ENCODE data around the gene TMEM208. TPM values are rescaled to one million over a fixed set of nuclear protein-coding genes. Genes with fewer than 3 reads are reported as not detected.

TMEM208 gene
- total and polyA plus RNA-seq, 2 of the 13 experiments (the other 11 are each of a cell fraction or from before 2014, with no cell fraction given), result 58.8 to 72.9 TPM

- TF ChIP-seq ZNF674 (CRISPR knock-in tag; IDR thresholded peaks at IDR 0.05; ENCODE audit: low read depth), result 0 out of 2 replicates have a peak, but pooled peaks have one; percentile 82
- TF ChIP-seq DDIT3 (CRISPR knock-in tag; IDR thresholded peaks at IDR 0.05), result no peak
- no peak for TF ChIP-seq ZFP41 (CRISPR knock-in tag; IDR thresholded peaks at IDR 0.05; ENCODE audit: borderline replicate concordance)
- peak; percentile 16 for TF ChIP-seq PTBP1 (IDR thresholded peaks at IDR 0.05; ENCODE audit: low read depth, low read length, poor library complexity, severe bottlenecking)
- TF ChIP-seq HBP1 (CRISPR knock-in tag; IDR thresholded peaks at IDR 0.05; ENCODE audit: low read depth), result peak; percentile 85
- TF ChIP-seq SYNCRIP (IDR thresholded peaks at IDR 0.05; ENCODE audit: insufficient read depth, low read depth, low read length), result no peak
- no peak for TF ChIP-seq ZFP62 (CRISPR knock-in tag; IDR thresholded peaks at IDR 0.05)
- 0 out of 2 replicates have a peak, but pooled peaks have one; percentile 53 for TF ChIP-seq ZNF569 (CRISPR knock-in tag; IDR thresholded peaks at IDR 0.05; ENCODE audit: borderline replicate concordance)
- peak; percentile 92 for TF ChIP-seq RBM39 (IDR thresholded peaks at IDR 0.05; ENCODE audit: low read depth, low read length, poor library complexity, severe bottlenecking)
- TF ChIP-seq ZNF253 (CRISPR knock-in tag; IDR thresholded peaks at IDR 0.05; ENCODE audit: borderline replicate concordance), result no peak
- no peak for TF ChIP-seq ZNF3 (CRISPR knock-in tag; IDR thresholded peaks at IDR 0.05)
- peak; percentile 73 for TF ChIP-seq KLF6 (CRISPR knock-in tag; IDR thresholded peaks at IDR 0.05)
- TF ChIP-seq ZNF333 (CRISPR knock-in tag; IDR thresholded peaks at IDR 0.05; ENCODE audit: borderline replicate concordance), result no peak; the same call in none of the 2 replicates
- TF ChIP-seq ELF4 (CRISPR knock-in tag; IDR thresholded peaks at IDR 0.05; ENCODE audit: borderline replicate concordance), result peak; percentile 65; the same call in 1 of the 2 replicates
- TF ChIP-seq NR2F1 (CRISPR knock-in tag; IDR thresholded peaks at IDR 0.05), result peak; percentile 78 to 82; a peak in 3 of 4 replicates
- no peak for TF ChIP-seq TBP (CRISPR knock-in tag; IDR thresholded peaks at IDR 0.05)
- peak; percentile 95 for TF ChIP-seq KDM2A (CRISPR knock-in tag; IDR thresholded peaks at IDR 0.05; ENCODE audit: borderline replicate concordance, low read depth)
- TF ChIP-seq AHR (CRISPR knock-in tag; IDR thresholded peaks at IDR 0.05), result 0 out of 2 replicates have a peak, but pooled peaks have one; percentile 70
- TF ChIP-seq ARNT (IDR thresholded peaks at IDR 0.05), result no peak
- no peak for TF ChIP-seq FOXA1 (IDR thresholded peaks at IDR 0.05)
- no peak; the same call in none of the 2 replicates for TF ChIP-seq FOXA1 (CRISPR knock-in tag; IDR thresholded peaks at IDR 0.05)
- peak; percentile 58 for TF ChIP-seq SNAPC2 (CRISPR knock-in tag; IDR thresholded peaks at IDR 0.05)
- TF ChIP-seq NCOA5 (CRISPR knock-in tag; IDR thresholded peaks at IDR 0.05), result no peak
- peak; percentile 64; the same call in 1 of the 2 replicates for TF ChIP-seq ZNF607 (CRISPR knock-in tag; IDR thresholded peaks at IDR 0.05; ENCODE audit: borderline replicate concordance)
- TF ChIP-seq MAFF (IDR thresholded peaks at IDR 0.05; ENCODE audit: low read depth, low read length), result no peak
- TF ChIP-seq SRSF4 (IDR thresholded peaks at IDR 0.05; ENCODE audit: low read depth, low read length, poor library complexity, severe bottlenecking), result no peak
- TF ChIP-seq ZMYM4 (CRISPR knock-in tag; IDR thresholded peaks at IDR 0.05), result peak; percentile 92
- TF ChIP-seq MED8 (CRISPR knock-in tag; IDR thresholded peaks at IDR 0.05; ENCODE audit: insufficient replicate concordance), result peak; percentile 70
- no peak for TF ChIP-seq ZKSCAN1 (IDR thresholded peaks at IDR 0.05; ENCODE audit: low read length)
- peak; percentile 64; the same call in 1 of the 2 replicates for TF ChIP-seq ZNF644 (CRISPR knock-in tag; IDR thresholded peaks at IDR 0.05; ENCODE audit: low read depth)
- TF ChIP-seq TEAD3 (CRISPR knock-in tag; optimal IDR thresholded peaks at IDR 0.05; ENCODE audit: borderline replicate concordance), result peak; percentile 100
- no peak for TF ChIP-seq RFX3 (CRISPR knock-in tag; IDR thresholded peaks at IDR 0.05)
These were observed 19.3 kb downstream of the TMEM208 start (continued) for GRCh38 chr16:67246081-67246755.

All from HepG2 (cell line).